ENCODE results near the gene NACC1.
"Not testable (repeated sequence)": the region's sequence is repeated elsewhere in the genome, so short reads cannot be mapped to it uniquely, and the experiment has no call there.

The NACC1 gene

DNA sequence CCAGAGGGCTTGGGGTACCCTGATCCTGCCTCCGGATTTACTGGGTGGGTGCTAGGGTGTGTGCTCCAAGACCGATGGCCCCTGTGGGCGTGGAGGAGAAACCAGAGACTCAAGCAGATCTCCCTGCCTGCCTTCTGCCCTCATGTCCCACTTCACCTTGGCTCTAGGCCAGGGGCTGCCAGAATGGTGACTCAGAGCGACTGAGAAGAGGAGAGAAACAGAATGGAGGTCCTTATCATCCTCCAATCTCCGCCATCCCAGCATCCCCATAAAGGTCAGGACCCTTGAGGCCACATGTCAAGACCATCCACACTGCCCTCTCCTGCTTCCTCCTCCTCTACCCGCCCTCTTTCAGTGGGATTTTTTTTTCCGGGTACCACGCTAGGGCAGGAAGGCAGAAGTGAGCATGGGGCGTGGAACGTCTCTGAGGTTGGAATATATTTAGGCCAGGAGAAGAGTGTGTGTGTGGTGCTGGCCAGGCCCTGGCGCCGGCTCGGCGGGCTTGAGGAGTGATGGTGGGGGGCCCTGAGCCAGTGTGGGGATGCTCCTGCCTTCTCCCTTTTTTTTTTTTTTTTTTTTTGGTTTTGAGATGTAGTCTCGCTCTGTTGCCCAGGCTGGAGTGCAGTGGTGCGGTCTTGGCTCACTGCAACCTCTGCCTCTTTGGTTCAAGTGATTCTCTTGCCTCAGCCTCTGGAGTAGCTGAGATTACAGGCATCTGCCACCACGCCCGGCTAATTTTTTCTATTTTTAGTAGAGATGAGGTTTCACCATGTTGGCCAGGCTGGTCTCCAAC lies 54.5 kb downstream of the NACC1 start:
- DNase-seq, result no peak

DNA sequence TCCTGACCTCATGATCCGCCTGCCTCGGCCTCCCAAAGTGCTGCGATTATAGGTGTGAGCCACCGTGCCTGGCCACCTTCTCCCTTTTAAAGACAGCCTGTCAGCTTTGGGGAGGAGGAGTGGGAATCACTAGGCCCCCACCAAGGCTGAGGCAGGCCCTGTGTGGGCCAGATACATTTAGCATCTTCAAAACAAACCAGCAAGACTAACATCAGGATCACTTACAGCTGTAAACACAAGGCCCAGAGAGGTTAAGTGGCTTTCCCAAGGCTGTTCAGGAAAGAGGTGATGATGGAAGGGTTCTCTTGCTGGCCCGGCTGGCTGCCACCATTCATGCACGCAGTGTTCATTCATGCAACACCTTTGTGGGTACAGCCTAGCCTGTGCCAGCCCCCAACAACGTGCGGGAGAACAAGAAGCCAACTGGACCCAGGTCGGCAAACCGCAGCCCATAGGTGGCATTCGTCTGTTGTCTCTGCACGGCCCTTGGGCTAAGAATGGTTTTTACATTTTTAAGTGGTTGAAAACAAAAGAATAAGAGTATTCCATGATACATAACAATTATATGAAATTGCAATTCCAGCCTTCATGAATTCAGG lies 55.2 kb downstream of the NACC1 start:
- no peak for DNase-seq

DNA sequence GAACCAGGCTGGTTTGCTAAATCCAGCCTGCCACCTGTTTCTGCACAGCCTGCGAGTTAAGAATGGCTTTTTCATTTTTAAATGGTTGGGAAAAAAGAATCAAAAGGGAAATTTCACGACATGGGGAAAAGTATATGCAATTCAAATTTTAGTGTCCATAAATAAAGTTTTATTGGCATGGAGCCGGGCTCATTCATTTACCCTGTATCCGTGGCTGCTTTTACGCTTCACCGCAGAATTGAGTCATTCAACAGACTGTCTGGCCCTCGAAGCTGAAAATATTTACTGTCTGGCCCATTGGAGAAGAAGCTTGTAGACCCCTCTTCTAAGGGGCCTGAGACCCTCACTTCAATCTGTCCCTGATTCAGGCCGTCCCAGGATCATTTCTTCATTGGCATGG lies 58.3 kb downstream of the NACC1 start:
- DNase-seq, result no peak

DNA sequence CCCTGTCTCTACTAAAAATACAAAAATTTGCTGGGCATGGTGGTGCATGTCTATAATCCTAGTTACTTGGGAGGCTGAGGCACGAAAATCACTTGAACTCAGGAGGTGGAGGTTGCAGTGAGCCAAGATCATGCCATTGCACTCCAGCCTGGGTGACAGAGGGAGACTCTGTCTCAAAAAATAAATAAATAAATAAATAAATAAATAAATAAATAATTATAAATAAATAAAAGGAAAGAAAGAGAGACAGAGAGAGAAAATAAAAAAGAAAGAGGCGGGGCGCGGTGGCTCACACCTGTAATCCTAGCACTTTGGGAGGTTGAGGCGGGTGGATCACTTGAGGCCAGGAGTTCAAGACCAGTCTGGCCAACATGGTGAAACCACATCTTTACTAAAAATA lies 59.5 kb downstream of the NACC1 start:
- not testable (repeated sequence) for DNase-seq

DNA sequence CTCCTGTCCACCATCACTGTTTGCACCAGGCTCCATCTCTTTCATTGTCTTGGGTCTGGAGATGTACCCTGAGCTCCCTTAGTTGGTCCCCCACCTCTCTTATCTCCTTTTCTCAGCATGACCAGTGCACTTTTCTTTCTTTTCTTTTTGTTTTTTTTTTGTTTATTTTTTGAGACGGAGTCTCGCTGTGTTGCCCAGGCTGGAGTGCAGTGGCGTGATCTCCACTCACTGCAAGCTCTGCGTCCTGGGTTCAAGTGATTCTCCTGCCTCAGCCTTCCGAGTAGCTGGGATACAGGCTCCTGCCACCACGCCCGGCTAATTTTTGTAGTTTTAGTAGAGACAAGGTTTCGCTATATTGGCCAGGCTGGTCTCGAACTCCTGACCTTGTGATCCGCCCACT lies 60.2 kb downstream of the NACC1 start:
- DNase-seq, result not testable (repeated sequence)

DNA sequence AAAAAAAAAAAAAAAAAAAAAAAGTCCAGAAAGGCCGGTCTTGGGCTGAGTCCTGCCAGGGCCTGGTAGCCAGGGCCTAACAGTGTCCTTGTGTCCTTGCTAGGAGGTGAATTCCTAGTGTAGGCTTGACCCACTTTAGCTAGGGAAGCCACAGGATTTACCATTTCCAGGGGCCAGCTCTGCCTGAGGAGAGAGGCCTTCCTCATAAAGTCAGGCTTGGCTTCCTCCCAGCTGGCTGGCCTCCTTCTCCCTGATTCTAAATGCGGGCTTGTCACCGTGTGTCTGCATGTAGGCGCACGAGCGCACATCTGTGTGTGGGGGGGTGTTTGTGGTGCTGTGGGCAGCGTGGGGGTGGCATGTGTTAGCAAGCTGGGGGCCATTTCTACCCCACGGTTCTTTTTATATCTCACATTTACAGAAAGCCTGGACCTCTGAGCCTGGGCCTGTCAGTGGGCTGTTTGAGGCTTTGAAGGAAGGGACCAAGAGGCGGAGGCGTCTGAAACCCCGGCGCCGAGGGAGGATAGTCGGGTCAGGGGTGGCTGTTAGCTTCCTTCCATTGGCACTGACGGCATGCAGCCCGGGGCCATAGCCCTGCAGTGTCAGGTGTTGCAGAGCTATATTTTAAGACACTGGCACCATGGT lies 63.8 kb downstream of the NACC1 start:
- DNase-seq, result no peak

DNA sequence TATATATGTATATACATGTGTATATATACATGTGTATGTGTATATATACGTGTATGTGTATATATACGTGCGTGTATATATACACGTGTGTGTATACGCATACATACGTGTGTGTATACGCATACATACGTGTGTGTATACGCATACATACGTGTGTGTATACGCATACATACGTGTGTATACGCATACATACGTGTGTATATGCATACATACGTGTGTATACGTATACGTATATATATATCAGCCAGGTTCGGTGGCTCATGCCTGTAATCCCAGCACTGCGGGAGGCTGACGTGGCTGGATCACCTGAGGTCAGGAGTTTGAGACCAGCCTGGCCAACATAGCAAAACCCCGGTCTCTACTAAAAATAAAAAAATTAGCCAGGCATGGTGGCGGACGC lies 66.9 kb downstream of the NACC1 start:
- DNase-seq, result not testable (repeated sequence)

DNA sequence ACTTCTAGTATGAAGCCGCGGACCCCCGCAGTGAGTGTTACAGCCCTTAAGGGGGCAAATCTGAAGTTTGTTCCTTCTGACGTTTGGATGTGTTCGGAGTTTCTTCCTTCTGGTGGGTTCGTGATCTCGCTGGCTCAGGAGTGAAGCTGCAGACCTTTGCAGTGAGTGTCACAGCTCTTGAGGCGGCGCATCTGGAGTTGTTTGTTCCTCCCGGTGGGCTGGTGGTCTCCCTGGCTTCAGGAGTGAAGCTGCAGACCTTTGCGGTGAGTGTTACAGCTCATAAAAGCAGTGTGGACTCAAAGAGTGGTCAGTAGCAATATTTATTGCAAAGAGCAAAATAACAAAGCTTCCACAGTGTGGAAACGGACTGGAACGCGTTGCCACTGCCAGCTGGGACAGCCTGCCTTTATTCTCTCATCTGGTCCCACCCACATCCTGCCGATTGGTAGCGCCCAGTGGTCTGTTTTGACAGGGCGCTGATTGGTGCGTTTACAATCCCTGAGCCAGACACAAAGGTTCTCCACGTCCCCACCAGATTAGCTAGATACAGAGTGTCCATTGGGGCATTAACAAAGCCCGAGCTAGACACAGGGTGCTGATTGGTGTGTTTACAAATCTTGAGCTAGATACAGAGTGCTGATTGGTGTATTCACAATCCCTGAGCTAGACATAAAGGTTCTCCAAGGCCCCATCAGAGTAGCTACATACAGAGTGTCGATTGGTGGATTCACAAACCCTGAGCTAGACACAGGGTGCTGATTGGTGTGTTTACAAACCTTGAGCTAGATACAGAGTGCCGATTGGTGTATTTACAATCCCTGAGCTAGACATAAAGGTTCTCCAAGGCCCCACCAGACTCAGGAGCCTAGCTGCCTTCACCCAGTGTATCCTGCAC lies 67.9 kb downstream of the NACC1 start:
- DNase-seq, result not testable (repeated sequence)

DNA sequence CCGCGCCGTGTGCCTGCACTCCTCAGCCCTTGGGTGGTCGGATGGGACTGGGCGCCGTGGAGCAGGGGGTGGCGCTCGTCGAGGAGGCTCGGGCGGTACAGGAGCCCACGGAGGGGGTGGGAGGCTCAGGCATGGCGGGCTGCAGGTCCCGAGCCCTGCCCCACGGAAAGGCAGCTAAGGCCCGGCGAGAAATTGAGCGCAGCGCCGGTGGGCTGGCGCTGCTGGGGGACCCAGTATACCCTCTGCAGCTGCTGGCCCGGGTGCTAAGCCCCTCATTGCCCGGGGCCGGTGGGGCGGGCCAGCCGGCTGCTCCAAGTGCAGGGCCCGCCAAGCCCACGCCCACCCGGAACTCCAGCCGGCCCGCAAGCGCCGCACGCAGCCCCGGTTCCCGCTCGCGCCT lies 68.6 kb downstream of the NACC1 start:
- not testable (repeated sequence) for DNase-seq

DNA sequence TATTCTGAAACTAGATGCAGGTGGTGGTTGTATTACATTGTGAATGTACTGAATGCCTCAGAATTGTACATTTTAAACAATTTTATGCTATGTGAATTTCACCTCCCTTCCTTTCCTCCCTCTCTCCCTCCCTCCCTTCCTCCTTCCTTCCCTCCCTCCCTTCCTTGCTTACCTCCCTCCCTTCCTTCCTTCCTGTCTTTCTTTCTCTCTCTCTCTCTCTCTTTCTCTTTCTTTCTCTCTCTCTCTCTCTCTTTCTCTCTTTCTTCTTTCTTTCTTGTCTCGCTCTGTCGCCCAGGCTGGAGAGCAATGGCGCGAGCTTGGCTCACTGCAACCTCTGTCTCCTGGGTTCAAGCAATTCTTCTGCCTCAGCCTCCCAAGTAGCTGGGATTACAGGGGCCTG lies 69.4 kb downstream of the NACC1 start:
- no peak for DNase-seq

DNA sequence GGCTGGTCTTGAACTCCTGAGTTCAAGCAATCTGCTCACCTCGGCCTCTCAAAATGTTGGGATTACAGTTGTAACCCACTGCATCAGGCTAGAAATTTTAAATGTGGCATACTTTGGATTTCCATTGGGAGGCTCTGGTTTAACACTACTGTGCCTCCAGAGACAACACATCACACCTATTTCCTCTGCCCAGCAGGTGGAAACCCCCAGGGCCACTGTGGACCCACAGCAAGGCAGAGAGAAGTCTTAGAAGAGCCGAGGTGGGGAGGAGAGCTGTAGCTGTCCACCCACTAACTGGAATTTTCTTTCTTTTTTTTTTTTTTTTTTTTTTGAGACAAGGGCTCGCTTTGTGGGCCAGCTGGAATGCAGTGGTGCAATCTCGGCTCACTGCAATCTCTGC lies 71.5 kb downstream of the NACC1 start:
- DNase-seq, result no peak

All from cortex of kidney (tissue), 1 donor.